Adipocyte (in vitro differentiated cells): ENCODE results near the gene SPANXN5.
"Not testable (repeated sequence)": the region's sequence is repeated elsewhere in the genome, so short reads cannot be mapped to it uniquely, and the experiment has no call there.

Experiments used
- DNase-seq: peaks from one replicate; pipeline ENCODE4 v3.0.0-alpha.2; 2015; ENCODE audit warnings: low read depth
- H3K27me3 ChIP-seq: replicated peaks from 2 replicates; pipeline ENCODE4 v1.7.0; 2013; ENCODE audit warnings: mild to moderate bottlenecking, low read length, moderate library complexity; ENCODE audit not compliant: control insufficient read depth, insufficient read depth
- H3K36me3 ChIP-seq: 2 replicates; pipeline ENCODE4 v1.7.0; 2013; ENCODE audit warnings: low read length, mild to moderate bottlenecking, moderate library complexity; ENCODE audit not compliant: control insufficient read depth, insufficient read depth, severe bottlenecking
- H3K4me1 ChIP-seq: 2 replicates; pipeline ENCODE4 v1.7.0; 2013; ENCODE audit warnings: mild to moderate bottlenecking, low read length, moderate library complexity; ENCODE audit not compliant: control insufficient read depth, insufficient read depth
- H3K4me3 ChIP-seq: 2 replicates; pipeline ENCODE4 v1.7.0; 2013; ENCODE audit warnings: mild to moderate bottlenecking, low read length, moderate library complexity
- H3K9ac ChIP-seq: 2 replicates; pipeline ENCODE4 v1.7.0; 2013; ENCODE audit warnings: mild to moderate bottlenecking, low read length, moderate library complexity
- H3K9me3 ChIP-seq: 2 replicates; pipeline ENCODE4 v1.7.0; 2013; ENCODE audit warnings: mild to moderate bottlenecking, low read length, moderate library complexity; ENCODE audit not compliant: control insufficient read depth

Gene SPANXN5, protein sequence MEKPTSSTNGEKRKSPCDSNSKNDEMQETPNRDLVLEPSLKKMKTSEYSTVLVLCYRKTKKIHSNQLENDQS

DNA sequence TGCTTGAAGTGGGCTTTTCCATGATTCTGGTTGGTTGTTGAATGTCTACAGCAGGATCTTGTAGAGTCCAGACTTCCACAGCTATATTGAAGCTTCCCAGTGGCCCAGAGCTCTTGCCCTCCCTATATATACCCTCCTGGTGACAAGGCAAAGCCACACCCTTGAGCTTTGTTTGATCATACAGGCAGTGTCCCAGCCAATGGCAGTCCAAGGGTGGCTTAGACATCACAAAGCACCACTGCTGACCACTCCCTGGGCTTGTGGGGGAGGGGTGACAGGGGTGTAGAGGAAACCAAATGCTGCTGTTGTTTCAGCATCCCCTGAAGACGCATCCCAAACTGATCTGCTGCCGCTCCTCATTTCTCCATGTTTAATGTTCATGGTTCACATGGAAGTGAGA lies at the start of gene SPANXN5:
Gene SPANXN5, minus strand, starts transcription at position 101 of the 400 bp plus-strand sequence. Its CDS starts 79 bp downstream, at position 22.
- not testable (repeated sequence) for H3K4me1 ChIP-seq, H3K4me3 ChIP-seq, H3K9ac ChIP-seq, DNase-seq, H3K36me3 ChIP-seq
- H3K9me3 ChIP-seq, result peaks cover 15% of the 10 kb centered on the region
- peaks cover 22% of the 10 kb centered on the region for H3K27me3 ChIP-seq

DNA sequence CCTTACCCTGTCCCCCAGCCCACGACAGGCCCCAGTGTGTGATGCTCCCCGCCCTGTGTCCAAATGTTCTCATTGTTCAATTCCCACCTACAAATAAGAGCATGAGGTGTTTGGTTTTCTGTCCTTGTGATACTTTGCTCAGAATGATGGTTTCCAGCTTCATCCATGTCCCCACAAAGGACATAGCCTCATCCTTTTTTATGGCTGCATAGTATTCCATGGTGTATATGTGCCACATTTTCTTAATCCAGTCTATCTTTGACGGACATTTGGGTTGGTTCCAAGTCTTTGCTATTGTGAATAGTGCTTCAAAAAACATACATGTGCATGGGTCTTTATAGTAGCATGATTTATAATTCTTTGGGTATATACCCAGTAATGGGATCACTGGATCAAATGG lies 46.4 kb upstream of the SPANXN5 start:
- not testable (repeated sequence) for DNase-seq, H3K9ac ChIP-seq, H3K4me1 ChIP-seq, H3K36me3 ChIP-seq, H3K4me3 ChIP-seq, H3K27me3 ChIP-seq, H3K9me3 ChIP-seq

DNA sequence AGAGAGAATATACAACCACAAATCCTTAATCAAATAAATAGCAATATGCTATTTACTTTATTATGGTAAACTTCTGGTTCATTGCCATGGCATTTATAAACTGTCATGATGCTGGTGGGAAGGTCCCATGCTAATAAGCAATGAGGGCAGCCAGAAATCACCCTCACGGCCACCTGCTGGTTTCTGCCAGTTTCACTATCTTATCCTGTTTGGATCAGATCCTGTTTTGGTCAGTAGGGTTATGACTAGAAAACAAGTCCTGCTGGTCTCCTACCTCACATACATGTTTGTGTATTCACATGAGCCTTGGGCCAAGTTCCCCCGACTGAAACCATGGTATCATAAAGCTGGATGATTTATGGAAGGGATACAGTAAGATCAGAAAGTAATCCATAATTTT lies 41.9 kb upstream of the SPANXN5 start:
- H3K4me3 ChIP-seq, result no peak overlapping the region
- DNase-seq, result no peak

DNA sequence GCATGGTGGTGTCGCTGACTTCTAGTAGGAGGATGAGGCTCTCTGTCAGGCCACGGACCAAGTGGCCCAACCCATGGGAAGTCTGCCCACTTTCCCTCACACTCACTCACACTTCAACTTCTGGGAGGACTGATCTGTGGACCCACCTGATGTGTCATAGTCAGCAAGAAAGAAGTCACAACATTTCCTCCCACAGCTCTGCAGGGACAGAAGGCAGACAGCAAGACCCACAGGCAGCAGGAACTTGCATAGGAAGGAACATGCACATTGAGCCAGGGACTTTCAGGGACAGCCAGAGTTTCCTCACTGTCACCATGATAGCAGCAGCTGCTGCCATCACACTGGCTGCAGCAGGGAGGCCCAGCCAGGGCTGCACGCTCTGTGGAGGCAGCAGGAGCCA lies 33.3 kb upstream of the SPANXN5 start:
- Histone ChIP-seq H3K4me1 (no peaks in the 10 kb centered on the region), H3K4me3 (no peak overlapping the region), H3K9me3 (peaks cover 23% of the 10 kb centered on the region), H3K9ac (no peak overlapping the region), H3K27me3 (peaks cover 3% of the 10 kb centered on the region), H3K36me3 (no peaks in the 10 kb centered on the region)
- no peak for DNase-seq

More for the DNA sequence above, 41.9 kb upstream of the SPANXN5 start:
- no peaks in the 10 kb centered on the region for H3K36me3 ChIP-seq
- H3K9me3 ChIP-seq, result peaks cover 4% of the 10 kb centered on the region
- no peak overlapping the region for H3K9ac ChIP-seq
- no peaks in the 10 kb centered on the region for H3K27me3 ChIP-seq
- H3K4me1 ChIP-seq, result no peaks in the 10 kb centered on the region

DNA sequence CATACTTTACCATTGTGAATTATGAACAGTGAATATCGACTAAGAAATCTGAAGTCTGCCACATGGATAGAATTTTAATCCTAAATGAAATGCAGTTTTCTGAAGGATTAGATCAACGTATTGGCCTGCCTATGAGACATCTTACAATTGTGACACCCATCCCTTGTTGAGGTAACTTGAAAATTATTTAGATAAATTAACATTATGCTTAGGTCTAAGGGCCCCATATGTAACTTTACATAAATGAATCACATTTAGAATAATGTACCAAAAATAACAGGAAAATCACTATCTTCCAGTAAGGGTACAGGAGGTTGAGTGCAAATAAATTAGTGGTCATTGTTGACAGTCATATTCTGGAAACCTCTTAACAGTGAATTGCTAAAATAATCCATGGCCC lies 27.4 kb upstream of the SPANXN5 start:
- no peaks in the 10 kb centered on the region for H3K36me3 ChIP-seq
- no peaks in the 10 kb centered on the region for H3K9me3 ChIP-seq
- H3K27me3 ChIP-seq, result peaks cover 25% of the 10 kb centered on the region
- H3K4me1 ChIP-seq, result no peaks in the 10 kb centered on the region
- H3K4me3 ChIP-seq, result no peak overlapping the region
- DNase-seq, result no peak
- H3K9ac ChIP-seq, result no peak overlapping the region

DNA sequence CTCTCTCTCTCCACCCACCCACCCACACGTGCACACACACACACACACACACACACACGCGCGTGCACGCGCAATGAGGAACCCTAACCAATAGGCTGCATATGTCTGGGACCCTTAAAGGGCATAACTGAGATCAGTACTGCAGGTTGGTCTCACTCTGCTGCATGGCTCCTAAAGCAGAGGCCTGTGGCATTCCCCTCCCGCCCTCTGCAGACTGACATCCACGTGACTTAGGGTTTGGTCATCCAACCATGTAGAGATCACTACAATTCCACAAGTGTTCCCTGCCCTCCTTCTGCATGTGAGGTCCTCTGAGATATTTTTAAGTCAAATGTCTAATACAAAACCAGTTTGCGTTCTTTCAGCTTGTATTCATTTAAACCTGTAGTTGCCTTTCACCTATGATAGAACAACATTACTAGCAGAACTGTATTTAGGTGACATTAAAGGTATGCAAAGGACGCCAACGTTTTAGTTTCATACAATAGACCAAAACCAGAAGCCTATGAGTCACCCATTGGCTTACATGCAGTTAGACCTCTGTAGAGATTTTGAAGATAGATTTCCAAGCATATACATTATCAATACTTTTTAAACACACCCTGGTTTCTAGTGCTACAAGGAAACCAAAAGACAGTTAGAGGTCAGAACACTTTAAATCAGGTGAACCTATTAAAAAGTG lies 24.0 kb upstream of the SPANXN5 start:
- Histone ChIP-seq H3K9me3 (peaks cover 5% of the 10 kb centered on the region), H3K4me3 (no peak overlapping the region), H3K9ac (no peak overlapping the region), H3K4me1 (no peaks in the 10 kb centered on the region), H3K27me3 (peaks cover 55% of the 10 kb centered on the region), H3K36me3 (no peaks in the 10 kb centered on the region)
- no peak for DNase-seq

DNA sequence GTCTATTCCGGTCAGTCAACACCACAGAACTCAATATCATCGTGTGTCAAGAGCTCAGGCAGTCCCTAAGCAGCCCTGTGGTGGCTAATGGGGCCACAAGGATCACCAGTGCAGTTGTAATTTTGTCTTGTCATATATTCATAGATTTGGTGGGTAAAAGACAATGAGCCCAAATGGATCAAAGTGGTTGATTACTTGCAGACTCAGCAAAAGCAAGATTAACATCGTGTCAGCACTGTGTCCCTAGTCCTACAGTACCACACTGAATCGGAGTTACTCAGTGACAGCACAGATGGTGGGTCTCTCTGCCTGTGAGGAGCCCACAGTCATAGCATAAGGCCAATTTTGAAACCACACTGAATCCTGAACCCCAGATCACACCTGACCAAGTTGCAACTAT lies 22.6 kb upstream of the SPANXN5 start:
- Histone ChIP-seq H3K4me1 (no peaks in the 10 kb centered on the region), H3K9ac (no peak overlapping the region), H3K36me3 (no peaks in the 10 kb centered on the region), H3K9me3 (peaks cover 5% of the 10 kb centered on the region), H3K27me3 (peaks cover 57% of the 10 kb centered on the region), H3K4me3 (no peak overlapping the region)
- no peak for DNase-seq

DNA sequence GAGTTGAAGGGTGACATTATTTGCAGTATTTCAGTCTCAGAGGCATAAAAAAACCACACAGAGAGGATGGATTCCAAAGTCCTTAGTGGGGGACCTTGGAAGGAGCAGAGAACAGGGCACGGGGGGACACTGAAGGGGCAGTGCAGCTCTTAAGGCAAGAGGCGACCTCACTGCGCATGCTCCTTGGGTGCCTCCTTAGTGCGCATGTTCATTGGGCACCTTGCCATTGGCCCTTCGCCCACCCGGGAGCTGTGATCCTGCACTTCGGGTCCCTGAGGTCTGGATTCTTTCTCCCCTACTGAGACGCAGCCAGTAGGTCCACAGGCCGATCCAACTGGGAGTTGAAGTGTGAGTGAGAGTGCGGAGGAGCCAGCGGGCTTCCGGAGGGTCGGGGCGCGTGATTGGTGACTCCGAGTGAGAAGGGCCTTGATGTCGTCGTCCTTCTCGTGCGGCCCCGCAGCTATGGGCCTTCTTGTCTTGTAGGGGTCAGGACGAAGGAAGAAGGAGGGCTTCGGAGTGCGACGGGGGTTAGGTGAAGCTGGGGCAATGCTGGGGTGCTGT lies 13.9 kb upstream of the SPANXN5 start, which contains the start of gene XAGE5:
Gene XAGE5, plus strand, starts transcription at position 223 of the 561 bp plus-strand sequence. CDS start 1,280 bp downstream, outside the sequence.
- peaks cover 39% of the 10 kb centered on the region for H3K27me3 ChIP-seq
- H3K9me3 ChIP-seq, result peaks cover 12% of the 10 kb centered on the region
- no peak within 1 kb of the TSS for H3K4me3 ChIP-seq
- no peak within 1 kb of the TSS for H3K9ac ChIP-seq
- no peaks in the 10 kb centered on the region for H3K36me3 ChIP-seq
- no peaks in the 10 kb centered on the region for H3K4me1 ChIP-seq
- no peak for DNase-seq

DNA sequence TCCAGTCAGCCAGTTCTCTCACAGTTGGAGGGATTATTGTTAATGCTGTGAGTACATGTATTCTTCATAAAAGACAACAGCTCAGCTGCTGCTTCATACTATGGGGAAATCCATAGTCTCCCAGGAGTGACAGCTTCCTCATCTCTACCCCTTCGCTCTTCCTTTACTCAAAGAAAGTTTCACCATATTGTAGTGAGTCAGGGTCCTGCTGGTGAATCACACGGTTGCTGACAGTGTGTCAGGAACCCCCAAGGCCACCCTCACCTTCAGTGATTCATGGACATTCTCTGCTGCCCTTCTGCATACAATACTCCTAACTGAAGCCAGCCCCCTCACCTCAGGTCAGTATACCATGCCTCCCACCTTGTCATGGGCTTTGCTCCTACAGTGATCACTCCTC lies 7.6 kb upstream of the SPANXN5 start:
- H3K9ac ChIP-seq, H3K36me3 ChIP-seq: not testable (repeated sequence)

DNA sequence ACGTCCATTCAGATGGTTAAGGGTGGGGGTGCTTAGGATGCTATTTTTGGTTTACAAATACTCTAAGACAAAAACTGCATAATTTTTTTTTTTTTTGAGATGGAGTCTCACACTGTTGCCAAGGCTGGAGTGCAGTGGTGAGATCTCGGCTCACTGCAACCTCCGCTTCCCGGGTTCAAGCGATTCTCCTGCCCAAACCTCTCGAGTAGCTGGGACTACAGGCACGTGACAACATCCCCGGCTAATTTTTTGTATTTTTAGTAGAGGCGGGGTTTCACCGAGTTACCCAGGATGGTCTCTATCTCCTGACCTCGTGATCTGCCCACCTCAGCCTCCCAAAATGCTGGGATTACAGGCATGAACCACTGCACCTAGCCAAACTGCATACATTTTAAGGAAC lies 23.7 kb downstream of the SPANXN5 start:
- H3K4me1 ChIP-seq, H3K9ac ChIP-seq, H3K36me3 ChIP-seq, H3K4me3 ChIP-seq, DNase-seq, H3K27me3 ChIP-seq, H3K9me3 ChIP-seq: not testable (repeated sequence)

More for the DNA sequence above, 7.6 kb upstream of the SPANXN5 start:
- H3K9me3 ChIP-seq, DNase-seq, H3K4me3 ChIP-seq, H3K4me1 ChIP-seq: not testable (repeated sequence)
- H3K27me3 ChIP-seq, result peaks cover 17% of the 10 kb centered on the region

DNA sequence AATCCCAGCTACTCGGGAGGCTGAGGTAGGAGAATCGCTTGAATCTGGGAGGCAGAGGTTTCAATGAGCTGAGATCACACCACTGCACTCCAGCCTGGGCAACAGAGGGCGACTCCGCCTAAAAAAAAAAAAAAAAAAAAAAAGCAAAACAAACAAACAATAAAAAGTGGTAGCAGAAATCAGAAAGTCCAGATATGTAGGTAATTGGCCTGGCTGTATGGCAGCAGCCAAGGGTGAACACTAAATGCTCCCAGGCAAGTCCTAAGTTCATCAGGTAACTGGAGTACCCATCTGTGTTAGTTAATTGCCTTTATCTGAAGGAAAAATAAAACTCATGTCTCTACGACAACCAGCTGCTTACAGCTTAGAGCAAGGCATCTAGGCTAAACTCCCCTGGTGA lies 31.2 kb downstream of the SPANXN5 start:
- H3K9me3 ChIP-seq, H3K9ac ChIP-seq, H3K27me3 ChIP-seq, DNase-seq, H3K4me3 ChIP-seq, H3K4me1 ChIP-seq, H3K36me3 ChIP-seq: not testable (repeated sequence)
